HG02943 (cell line): ENCODE results near the gene SMG6.
"Not testable (repeated sequence)": the region's sequence is repeated elsewhere in the genome, so short reads cannot be mapped to it uniquely, and the experiment has no call there.

Experiments used
- ATAC-seq: cut with Tn5 transposase; IDR thresholded peaks from one replicate; pipeline ENCODE4 v1.9.1; 2021; ENCODE audit warnings: mild to moderate bottlenecking, low read depth, moderate library complexity; ENCODE audit not compliant: unreplicated experiment

SMG6 gene

GRCh38 chr17:2022647-2023240, 280.8 kb downstream of the SMG6 start:
- ATAC-seq = no peak

- ATAC-seq = no peak
Observed at GRCh38 chr17:2020721-2021120, 282.9 kb downstream of the SMG6 start.

GRCh38 chr17:2019723-2020122, 283.9 kb downstream of the SMG6 start:
- no peak for ATAC-seq

- ATAC-seq = no peak
Observed at GRCh38 chr17:2018716-2019510, 284.7 kb downstream of the SMG6 start.

GRCh38 chr17:2017274-2017941, 286.2 kb downstream of the SMG6 start:
- ATAC-seq = no peak

- no peak for ATAC-seq
Observed at GRCh38 chr17:2016494-2016893, 287.1 kb downstream of the SMG6 start.

GRCh38 chr17:2015314-2015713, 288.3 kb downstream of the SMG6 start:
- no peak for ATAC-seq

GRCh38 chr17:2013994-2014317, 289.6 kb downstream of the SMG6 start:
- ATAC-seq = no peak

GRCh38 chr17:2013220-2013993, 290.2 kb downstream of the SMG6 start:
- ATAC-seq = not testable (repeated sequence)

GRCh38 chr17:2012499-2012898, 291.1 kb downstream of the SMG6 start:
- no peak for ATAC-seq

- ATAC-seq = no peak
Observed at GRCh38 chr17:2011411-2012371, 291.9 kb downstream of the SMG6 start.
